GM21825 (cell line): ENCODE data around the gene ATXN7L3B.

Source experiments
- ATAC-seq: cut with Tn5 transposase; IDR thresholded peaks from one replicate; pipeline ENCODE4 v1.9.1; 2021; ENCODE audit warnings: mild to moderate bottlenecking, moderate library complexity; ENCODE audit not compliant: unreplicated experiment

The ATXN7L3B gene

GRCh38 chr12:74547249-74547648, 9.6 kb downstream of the ATXN7L3B start:
- ATAC-seq: no peak

- no peak for ATAC-seq
Observed at GRCh38 chr12:74551291-74551690, 13.7 kb downstream of the ATXN7L3B start.

DNA sequence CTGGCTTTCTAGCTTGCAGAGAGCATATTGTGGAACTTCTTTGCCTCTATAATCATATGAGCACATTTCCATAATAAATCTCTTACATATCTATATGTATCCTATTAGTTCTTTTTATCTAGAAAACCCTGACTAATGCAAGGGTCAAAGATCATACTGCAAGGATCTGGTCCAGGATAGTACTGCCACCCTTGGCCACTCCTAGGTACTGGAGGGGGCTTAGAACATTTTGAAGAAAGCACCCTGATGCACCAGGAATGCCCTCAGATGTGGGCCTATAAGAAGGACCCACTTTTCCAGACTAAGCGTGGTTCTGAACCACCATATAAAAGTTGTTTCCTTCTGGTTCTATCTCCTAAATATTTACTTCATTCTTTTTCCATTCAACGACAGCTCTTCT, 14.6 kb downstream of the ATXN7L3B start:
- no peak for ATAC-seq

DNA sequence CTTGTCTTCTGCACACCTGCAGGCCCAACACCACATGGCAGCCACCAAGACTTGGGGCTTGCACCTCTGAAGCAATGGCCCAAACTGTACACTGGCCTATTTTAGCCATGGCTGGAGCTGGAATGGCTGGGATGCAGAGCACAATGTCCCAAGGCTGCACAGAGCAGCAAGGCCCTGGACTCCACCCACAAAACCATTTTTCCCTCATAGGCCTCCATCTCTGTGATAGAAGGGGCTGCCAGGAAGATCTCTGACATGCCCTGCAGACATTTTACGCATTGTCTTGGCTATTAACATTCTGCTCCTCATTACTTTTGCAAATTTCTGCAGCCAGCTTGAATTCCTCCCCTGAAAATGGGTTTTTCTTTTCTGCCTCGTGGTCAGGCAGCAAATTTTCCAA, 22.1 kb downstream of the ATXN7L3B start:
- ATAC-seq: no peak

DNA sequence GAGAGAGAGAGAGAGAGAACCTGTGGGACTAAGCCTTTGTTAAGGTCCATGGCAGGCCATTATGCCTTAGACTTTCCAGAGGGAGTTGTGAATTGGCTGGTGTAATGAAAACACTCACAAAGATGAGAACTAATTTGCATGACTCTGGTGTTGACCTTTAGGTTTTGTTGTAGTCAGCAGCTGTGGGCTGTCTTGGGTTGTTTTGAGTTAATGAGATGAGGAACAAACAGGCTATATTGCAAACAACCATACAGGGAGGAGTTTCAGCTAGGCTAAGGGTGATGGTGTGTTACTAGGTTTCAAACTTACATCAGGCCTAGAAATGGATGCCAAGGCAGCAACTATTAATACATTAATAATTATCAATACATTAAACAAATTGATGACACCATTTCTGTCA, 26.3 kb downstream of the ATXN7L3B start:
- no peak for ATAC-seq

GRCh38 chr12:74578486-74578885, 40.9 kb downstream of the ATXN7L3B start:
- ATAC-seq: no peak

DNA sequence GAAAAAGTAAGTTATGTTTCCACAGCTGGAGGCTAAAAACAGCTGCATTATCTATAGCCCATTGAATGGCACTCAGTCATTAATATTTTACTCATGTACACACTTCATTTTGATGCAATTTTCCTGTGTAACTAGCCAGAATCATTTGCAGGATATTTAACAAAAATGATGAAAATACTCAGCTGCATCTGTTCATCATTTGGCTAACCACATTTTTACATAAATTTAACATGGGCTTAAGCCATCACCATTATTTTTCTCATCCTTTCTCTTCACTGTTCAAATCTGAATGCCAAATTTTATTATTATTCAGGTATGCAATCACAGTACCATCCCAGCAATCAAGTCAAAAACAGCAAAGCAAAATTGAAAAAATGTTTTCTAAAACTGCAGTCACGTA, 41.8 kb downstream of the ATXN7L3B start:
- no peak for ATAC-seq

DNA sequence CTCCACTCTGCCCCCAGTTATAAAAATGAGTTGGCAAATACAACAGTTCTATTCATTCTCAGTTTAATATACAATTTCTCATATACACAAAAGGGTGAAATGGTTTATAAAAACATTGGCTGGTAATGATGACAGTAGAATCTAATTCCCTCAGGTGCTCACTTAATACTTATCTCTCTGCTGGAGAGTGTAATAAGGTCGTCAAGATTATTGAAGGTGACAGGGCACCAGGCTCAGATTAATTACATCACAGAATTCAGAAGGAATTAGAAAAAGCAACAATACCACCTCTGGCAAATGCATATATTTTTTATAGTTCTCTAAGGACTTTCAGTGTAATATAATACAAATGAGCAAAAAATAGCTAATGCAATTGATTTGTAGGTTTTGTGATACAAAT, 42.3 kb downstream of the ATXN7L3B start:
- ATAC-seq: no peak

GRCh38 chr12:74581439-74581838, 43.8 kb downstream of the ATXN7L3B start:
- ATAC-seq: no peak

- ATAC-seq: no peak
Observed at GRCh38 chr12:74584483-74585062, 46.9 kb downstream of the ATXN7L3B start.

GRCh38 chr12:74586251-74586650, 48.6 kb downstream of the ATXN7L3B start:
- ATAC-seq: no peak
